ENCODE results near the gene BCL2L12. TPM values are rescaled to one million over a fixed set of nuclear protein-coding genes. Genes with fewer than 3 reads are reported as not detected.

The BCL2L12 gene
- total and polyA plus RNA-seq, 2 donors (not counting 1 experiment from before 2014, with no cell fraction given) = 19.9 to 22.1 TPM

- Histone ChIP-seq H3K27ac (ENCODE audit: low read length in 2 of 2) (no peak overlapping the region), H3K36me3 (replicated peaks in 1 of 2; ENCODE audit: control extremely low read depth in 1 of 2, control insufficient read depth in 1 of 2, extremely low read depth in 1 of 2, insufficient read depth in 2 of 2, low read length in 1 of 2) (peaks cover 0 to 79% of the 10 kb centered on the region in 2 experiments), H3K9ac (ENCODE audit: low read length) (no peak overlapping the region), H3K4me1 (ENCODE audit: control insufficient read depth in 2 of 2, insufficient read depth in 2 of 2, low read length in 2 of 2) (no peaks in the 10 kb centered on the region), H3K4me2 (replicated peaks; ENCODE audit: low read depth, low read length, poor library complexity, severe bottlenecking) (no peak overlapping the region), H3K27me3 (replicated peaks in 1 of 4; ENCODE audit: control extremely low read depth in 1 of 4, control insufficient read depth in 3 of 4, insufficient read depth in 4 of 4, low read length in 3 of 4) (no peaks in the 10 kb centered on the region), H3K4me3 (ENCODE audit: control extremely low read depth in 1 of 5, extremely low read depth in 1 of 5, insufficient read depth in 1 of 5, low read depth in 2 of 5, low read length in 4 of 5) (no peak overlapping the region), H3K79me2 (ENCODE audit: control insufficient read depth, insufficient read depth, low read length) (peaks cover 25% of the 10 kb centered on the region), H3K9me3 (ENCODE audit: control extremely low read depth in 1 of 3, control insufficient read depth in 2 of 3, insufficient read depth in 1 of 3, low read length in 2 of 3) (peaks cover 0 to 4% (median 0%) of the 10 kb centered on the region in 3 donors), H2AFZ (ENCODE audit: insufficient read depth, low read depth, low read length, poor library complexity, severe bottlenecking) (no peak overlapping the region), H4K20me1 (ENCODE audit: control insufficient read depth, insufficient read depth, low read length, poor library complexity, severe bottlenecking) (peaks cover 60% of the 10 kb centered on the region)
- ATAC-seq (ENCODE audit: low read depth) (no peak), DNase-seq (no peak)
- no peak overlapping the region for H3K4me3 Mint-ChIP-seq
- CTCF ChIA-PET = no interaction called here
- H3K9me3 Mint-ChIP-seq (ENCODE audit: insufficient read depth) = no peaks in the 10 kb centered on the region
- TF ChIP-seq CTCF (IDR thresholded peaks at IDR 0.05) = no peak
- TF ChIP-seq EZH2 (IDR thresholded peaks at IDR 0.05; ENCODE audit: borderline replicate concordance, insufficient read depth, low read depth, low read length, poor library complexity, severe bottlenecking) = no peak
- no peak overlapping the region for H3K27ac Mint-ChIP-seq
- POLR2A ChIA-PET = no interaction called here
- H3K27me3 Mint-ChIP-seq = no peaks in the 10 kb centered on the region
- WGBS (ENCODE audit: insufficient coverage) = 100% methylated on average over 3 of the region's 10 CpGs
- H3K4me1 Mint-ChIP-seq = no peaks in the 10 kb centered on the region
- intact Hi-C loops (cut with micrococcal nuclease) = no loop called here
These were observed 11.2 kb upstream of the BCL2L12 start for GRCh38 chr19:49654581-49654980.

- Mint-ChIP-seq H3K4me3 (no peak overlapping the region), H3K27me3 (no peaks in the 10 kb centered on the region), H3K9me3 (ENCODE audit: insufficient read depth) (no peaks in the 10 kb centered on the region), H3K4me1 (no peaks in the 10 kb centered on the region), H3K27ac (no peak overlapping the region)
- WGBS (ENCODE audit: insufficient coverage) = 89% methylated on average over 19 of the region's 23 CpGs
- no peaks in the 10 kb centered on the region for H3K4me1 ChIP-seq (ENCODE audit: control insufficient read depth in 2 of 2, insufficient read depth in 2 of 2, low read length in 2 of 2)
- H4K20me1 ChIP-seq (ENCODE audit: control insufficient read depth, insufficient read depth, low read length, poor library complexity, severe bottlenecking) = peaks cover 67% of the 10 kb centered on the region
- no peak overlapping the region for H3K27ac ChIP-seq (ENCODE audit: low read length in 2 of 2)
- DNase-seq = no peak
- H2AFZ ChIP-seq (ENCODE audit: insufficient read depth, low read depth, low read length, poor library complexity, severe bottlenecking) = no peak overlapping the region
- TF ChIP-seq CTCF (IDR thresholded peaks at IDR 0.05) = no peak
- TF ChIP-seq EZH2 (IDR thresholded peaks at IDR 0.05; ENCODE audit: borderline replicate concordance, insufficient read depth, low read depth, low read length, poor library complexity, severe bottlenecking) = no peak
- H3K4me2 ChIP-seq (replicated peaks; ENCODE audit: low read depth, low read length, poor library complexity, severe bottlenecking) = no peak overlapping the region
- no peak overlapping the region for H3K4me3 ChIP-seq (ENCODE audit: control extremely low read depth in 1 of 5, extremely low read depth in 1 of 5, insufficient read depth in 1 of 5, low read depth in 2 of 5, low read length in 4 of 5)
- no peaks in the 10 kb centered on the region for H3K27me3 ChIP-seq (replicated peaks in 1 of 4; ENCODE audit: control extremely low read depth in 1 of 4, control insufficient read depth in 3 of 4, insufficient read depth in 4 of 4, low read length in 3 of 4)
- peaks cover 25% of the 10 kb centered on the region for H3K79me2 ChIP-seq (ENCODE audit: control insufficient read depth, insufficient read depth, low read length)
- POLR2A ChIA-PET = interaction anchor here (1.0 kb wide), 1 partner anchor 10 kb away, joined by 4 read pairs; the partner anchor contains the start of genes BCL2L12 and IRF3
- H3K9me3 ChIP-seq (ENCODE audit: control extremely low read depth in 1 of 3, control insufficient read depth in 2 of 3, insufficient read depth in 1 of 3, low read length in 2 of 3) = peaks cover 0 to 4% (median 0%) of the 10 kb centered on the region in 3 donors
- intact Hi-C loops (cut with micrococcal nuclease) = no loop called here
- H3K9ac ChIP-seq (ENCODE audit: low read length) = no peak overlapping the region
- peaks cover 0 to 77% of the 10 kb centered on the region in 2 experiments for H3K36me3 ChIP-seq (replicated peaks in 1 of 2; ENCODE audit: control extremely low read depth in 1 of 2, control insufficient read depth in 1 of 2, extremely low read depth in 1 of 2, insufficient read depth in 2 of 2, low read length in 1 of 2)
- ATAC-seq (ENCODE audit: low read depth) = no peak
- CTCF ChIA-PET = interaction anchor here (0.6 to 1.6 kb wide), 2 partner anchors 87 to 357 kb away, joined by 3 to 4 read pairs; no protein-coding TSS in a partner anchor
These were observed 9.9 kb upstream of the BCL2L12 start for GRCh38 chr19:49655570-49656455.

Data from B cell (primary cell).